Panc1 (cell line): Measurements from ENCODE around the gene SNCB.

Experiments used
- CTCF ChIP-seq: fragments of 450-650 bp; IDR thresholded peaks from 2 replicates; pipeline ENCODE4 v1.5.1; 2017; ENCODE audit warnings: mild to moderate bottlenecking
- POLR2AphosphoS5 ChIP-seq: IDR thresholded peaks from 2 replicates; pipeline ENCODE4 v1.6.1; 2012; ENCODE audit warnings: mild to moderate bottlenecking, low read depth, low read length, moderate library complexity
- REST ChIP-seq, 2 experiments: IDR thresholded peaks; 2 replicates each; pipeline ENCODE4 v1.6.1; 2011 to 2012; ENCODE audit warnings: low read depth in 2 of 2, control low read depth in 1 of 2, low read length in 1 of 2, mild to moderate bottlenecking in 1 of 2, moderate library complexity in 1 of 2; ENCODE audit not compliant: insufficient read depth in 1 of 2
- SIN3A ChIP-seq: IDR thresholded peaks from 2 replicates; pipeline ENCODE4 v1.6.1; 2012; ENCODE audit warnings: low read depth, mild to moderate bottlenecking, low read length, moderate library complexity, borderline replicate concordance; ENCODE audit not compliant: insufficient read depth
- TCF7L2 ChIP-seq: IDR thresholded peaks from 2 replicates; pipeline ENCODE4 v1.6.1; 2011; ENCODE audit warnings: mild to moderate bottlenecking, low read depth, low read length, inconsistent platforms

DNA sequence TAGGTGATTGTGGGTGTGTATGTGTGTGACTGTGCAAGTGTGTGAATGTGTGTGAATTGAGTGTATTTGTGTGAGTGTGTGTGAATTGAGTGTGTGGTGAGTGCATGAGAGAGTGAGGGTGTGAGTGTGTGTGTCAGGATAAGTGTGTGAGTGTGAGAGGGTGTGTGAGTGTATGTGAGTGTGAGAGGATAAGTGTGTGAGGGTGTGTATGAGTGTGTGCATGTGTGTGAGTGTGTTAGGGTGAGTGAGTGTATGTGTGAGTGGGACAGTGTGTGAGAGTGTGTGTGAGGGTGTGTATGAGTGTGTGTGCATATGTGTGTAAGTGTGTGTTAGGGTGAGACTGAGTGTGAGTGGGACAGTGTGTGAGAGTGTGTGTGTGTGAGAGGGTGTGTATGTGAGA, 42.0 kb downstream of the SNCB start:
- TF ChIP-seq CTCF (no peak), POLR2AphosphoS5 (no peak), REST (IDR thresholded peaks at IDR 0.05; ENCODE audit: insufficient read depth in 1 of 2, low read depth in 2 of 2, low read length in 1 of 2) (no peak), TCF7L2 (no peak), SIN3A (no peak)
